HG02763 (cell line): ENCODE results near the gene MCUR1.
"Not testable (repeated sequence)": the region's sequence is repeated elsewhere in the genome, so short reads cannot be mapped to it uniquely, and the experiment has no call there.

Experiments used
- ATAC-seq: cut with Tn5 transposase; IDR thresholded peaks from one replicate; pipeline ENCODE4 v1.9.1; 2021; ENCODE audit warnings: mild to moderate bottlenecking, moderate library complexity; ENCODE audit not compliant: unreplicated experiment

MCUR1 gene

DNA sequence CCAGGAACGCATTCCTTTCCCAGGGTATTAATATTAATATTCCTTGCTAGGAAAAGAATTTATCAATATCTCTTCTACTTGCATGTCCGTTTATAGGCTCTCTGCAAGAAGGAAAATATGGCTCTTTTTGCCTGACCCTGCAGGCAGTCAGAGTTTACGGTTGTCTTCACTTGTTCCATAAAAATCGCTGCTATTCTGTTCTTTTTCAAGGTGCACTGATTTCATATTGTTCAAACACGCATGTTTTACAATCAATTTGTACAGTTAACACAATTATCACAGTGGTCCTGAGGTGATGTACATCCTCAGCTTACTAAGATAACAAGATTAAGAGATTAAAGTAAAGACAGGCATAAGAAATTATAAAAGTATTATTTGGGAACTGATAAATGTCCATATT is 15.1 kb upstream of the MCUR1 start:
- not testable (repeated sequence) for ATAC-seq

DNA sequence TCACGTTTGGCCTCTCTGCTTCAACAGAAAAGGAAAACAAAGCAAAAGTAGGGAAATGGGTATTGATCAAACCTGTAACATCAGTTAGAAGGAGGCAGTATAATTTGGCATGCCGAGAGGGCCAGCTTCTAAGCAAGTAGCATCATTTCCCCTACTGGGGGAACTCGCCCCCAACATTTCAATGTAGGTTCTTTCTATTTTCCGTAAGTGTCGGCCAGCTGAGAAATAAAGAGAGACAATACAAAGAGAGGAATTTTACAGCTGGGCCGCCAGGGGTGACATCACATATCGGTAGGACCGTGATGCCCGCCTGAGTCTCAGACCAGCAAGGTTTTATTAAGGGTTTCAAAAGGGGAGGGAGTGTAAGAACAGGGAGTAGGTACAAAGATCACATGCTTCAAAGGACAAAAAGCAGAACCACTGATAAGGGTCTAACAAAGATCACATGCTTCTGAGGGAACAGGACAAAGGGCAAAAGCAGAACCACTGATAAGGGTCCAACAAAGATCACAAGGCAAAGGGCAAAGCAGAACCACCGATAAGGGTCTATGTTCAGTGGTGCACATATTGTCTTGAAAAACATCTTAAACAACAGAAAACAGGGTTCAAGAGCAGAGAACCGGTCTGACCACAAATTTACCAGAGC is 14.4 kb upstream of the MCUR1 start:
- not testable (repeated sequence) for ATAC-seq

DNA sequence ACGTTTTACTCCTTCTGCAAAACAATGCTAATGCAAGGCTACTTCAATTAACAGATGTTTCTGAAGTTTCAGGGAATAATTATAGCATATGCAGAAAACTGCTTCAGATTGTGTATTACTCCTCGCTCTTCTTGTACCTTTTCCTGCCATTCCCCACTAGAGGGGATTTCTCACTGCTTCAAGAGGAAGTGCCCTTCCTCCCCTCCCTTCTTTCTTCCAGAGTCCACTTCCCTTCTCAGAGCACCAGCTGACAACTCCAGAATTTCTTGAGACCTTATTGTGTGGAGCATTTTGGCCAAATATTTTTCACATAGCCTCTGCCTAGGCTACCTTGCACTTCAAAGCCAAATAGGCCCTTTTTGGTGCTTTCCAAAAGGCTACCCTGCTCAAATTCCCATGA is 12.7 kb upstream of the MCUR1 start:
- ATAC-seq = no peak

DNA sequence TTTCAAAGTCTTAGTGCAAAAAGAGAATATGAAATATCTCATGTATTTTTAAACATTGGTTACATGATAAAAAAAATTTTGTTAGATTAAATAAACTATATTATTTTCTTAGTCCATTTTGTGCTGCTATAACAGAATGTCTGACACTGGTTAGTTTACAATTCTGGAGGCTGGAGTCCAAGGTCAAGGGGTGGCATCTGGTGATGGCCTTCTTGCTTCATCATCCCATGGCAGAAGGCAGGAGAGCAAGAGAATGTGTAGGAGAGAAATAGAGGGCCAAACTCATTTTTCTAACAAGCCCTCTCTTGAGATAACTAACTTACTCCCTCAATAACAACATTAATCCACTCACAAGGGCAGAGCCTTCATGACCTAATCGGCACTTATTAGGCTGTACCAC is 11.5 kb upstream of the MCUR1 start:
- ATAC-seq = no peak

DNA sequence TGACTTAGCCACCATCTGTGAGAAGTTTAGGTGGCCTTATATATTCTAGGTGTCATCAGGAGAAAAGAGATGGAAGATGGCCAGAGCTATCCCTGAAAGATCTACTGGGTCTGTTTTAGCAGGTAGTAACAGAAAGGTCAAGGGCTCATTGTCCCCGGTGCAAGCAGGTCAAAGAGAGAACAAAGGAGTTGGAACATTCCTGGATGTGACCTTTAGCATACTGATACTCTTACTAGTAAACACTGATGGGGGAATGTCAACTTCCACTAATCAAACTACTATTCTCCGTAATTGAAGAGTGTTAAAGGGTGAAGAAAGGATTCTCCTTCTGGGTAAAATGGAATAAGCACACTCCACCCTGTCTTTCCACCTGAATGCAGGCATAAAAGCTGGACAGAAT is 4.0 kb upstream of the MCUR1 start:
- no peak for ATAC-seq

DNA sequence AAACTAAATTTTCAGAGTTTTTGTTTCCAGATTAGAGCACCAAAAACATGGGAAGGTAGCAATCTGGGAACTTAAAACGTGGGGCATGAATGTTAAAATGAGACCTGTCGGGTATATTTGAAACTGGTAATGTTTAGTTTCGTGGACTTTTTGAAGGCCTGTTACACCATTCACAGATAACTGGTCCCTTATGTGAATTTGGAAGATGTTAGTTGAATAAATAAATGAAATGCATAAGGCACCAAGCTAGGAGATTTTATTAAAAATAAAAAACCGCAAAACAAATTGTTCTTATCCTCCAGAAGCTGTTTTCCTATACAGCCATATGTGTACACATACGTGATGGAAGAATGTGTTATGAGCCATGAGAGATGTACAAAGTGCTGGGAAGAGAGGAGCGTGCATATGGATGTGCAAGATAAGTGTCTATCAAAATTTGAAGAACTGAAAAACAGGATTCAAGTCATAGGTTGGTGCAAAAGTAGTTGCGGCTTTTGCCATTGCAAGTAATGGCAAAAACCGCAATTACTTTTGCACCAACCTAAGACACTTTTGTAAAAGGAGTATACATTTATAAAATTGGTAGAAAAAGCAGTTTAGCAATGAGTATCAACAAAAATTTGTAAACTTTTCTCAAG is 700 bp upstream of the MCUR1 start:
- no peak for ATAC-seq

DNA sequence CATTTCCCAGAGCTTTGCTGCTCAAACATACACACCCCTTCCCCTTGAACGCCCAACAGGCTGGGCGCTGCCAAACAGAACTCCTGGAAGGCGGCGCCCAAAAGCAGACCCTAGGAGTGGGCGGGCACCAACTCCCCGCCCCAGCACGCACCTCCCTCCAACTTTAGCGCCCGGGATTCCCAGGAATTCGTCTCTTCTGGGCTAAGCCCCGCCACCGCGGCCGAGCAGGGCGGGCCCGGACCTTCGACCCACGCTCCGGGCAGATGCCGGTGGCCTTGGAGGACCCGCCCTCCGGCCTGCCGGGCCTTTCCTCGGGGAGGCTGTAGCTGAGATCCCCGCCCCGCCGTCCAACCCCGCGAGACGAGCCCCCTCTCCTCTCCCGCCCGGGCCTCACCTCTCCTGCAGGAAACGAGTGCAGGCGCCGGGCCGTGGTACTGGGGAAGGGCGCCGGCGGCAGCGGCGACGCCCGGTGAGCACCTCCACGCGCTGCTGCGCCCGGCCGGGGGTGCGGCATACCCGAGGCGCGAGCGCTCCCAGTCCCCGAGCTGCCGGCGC is 659 bp downstream of the MCUR1 start:
- peak; percentile 36 for ATAC-seq

DNA sequence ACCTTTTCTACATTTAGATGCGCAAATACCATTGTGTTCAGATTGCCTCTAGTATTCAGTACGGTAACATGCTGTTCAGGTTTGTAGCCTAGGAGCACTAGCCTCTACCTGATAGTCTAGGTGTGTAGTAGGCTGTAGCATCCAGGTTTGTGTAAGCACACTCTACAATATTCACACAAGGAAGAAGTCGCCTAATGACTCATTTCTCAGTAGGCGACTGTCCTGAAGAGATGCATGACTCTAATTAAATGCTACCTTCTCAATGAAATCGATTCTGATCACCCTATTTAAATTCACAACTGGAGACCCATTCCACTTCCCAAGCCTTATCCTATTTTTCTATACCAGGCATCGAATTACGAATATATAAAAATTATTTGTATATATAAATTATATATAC is 1.3 kb downstream of the MCUR1 start:
- ATAC-seq = no peak

DNA sequence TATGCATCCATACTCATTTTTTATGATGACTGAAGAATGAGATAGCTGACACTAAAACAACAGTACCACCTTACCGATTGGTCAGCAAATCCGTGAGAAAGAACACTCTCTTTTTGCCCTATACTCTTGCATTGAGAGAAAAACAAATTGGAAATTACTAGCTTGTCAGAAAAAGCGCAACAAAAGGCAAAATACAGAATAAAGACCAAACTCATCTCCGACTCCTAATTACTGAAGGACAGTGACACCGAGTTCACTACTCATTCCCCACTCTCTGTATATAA is 2.1 kb downstream of the MCUR1 start:
- no peak for ATAC-seq

DNA sequence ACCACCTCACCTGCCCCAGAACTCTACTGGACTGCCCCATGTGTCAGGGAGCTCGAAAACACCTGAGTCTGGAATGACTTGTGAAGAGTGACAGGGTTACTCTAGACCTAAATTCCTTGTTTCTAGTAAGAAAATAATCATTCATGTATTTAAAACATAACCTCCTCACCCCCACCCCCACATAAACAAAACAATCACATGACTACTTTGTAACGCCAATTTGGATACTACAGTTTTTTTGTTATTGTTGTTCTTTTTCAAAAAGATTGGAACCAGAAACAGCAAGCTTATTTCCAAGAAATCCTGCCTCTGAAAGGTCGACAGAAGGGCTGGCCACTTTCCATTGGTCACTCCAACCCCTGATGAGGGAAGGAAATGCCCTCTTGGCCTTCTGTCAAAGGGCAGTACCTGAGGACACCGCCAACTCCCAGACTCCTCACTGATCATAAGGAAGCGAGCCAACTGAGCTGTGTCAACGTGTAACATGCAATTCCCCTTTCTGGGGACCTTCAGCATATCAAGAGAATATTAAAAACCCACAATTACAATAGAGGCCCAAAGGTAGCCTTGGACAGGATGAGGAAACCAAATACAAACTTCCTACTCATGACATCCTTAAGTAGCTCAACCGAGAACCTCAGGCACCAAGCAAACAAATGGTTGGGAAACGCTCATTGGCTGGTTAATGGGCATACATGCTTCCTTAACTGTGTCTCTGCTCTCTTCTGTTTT is 2.6 kb downstream of the MCUR1 start:
- ATAC-seq = no peak

DNA sequence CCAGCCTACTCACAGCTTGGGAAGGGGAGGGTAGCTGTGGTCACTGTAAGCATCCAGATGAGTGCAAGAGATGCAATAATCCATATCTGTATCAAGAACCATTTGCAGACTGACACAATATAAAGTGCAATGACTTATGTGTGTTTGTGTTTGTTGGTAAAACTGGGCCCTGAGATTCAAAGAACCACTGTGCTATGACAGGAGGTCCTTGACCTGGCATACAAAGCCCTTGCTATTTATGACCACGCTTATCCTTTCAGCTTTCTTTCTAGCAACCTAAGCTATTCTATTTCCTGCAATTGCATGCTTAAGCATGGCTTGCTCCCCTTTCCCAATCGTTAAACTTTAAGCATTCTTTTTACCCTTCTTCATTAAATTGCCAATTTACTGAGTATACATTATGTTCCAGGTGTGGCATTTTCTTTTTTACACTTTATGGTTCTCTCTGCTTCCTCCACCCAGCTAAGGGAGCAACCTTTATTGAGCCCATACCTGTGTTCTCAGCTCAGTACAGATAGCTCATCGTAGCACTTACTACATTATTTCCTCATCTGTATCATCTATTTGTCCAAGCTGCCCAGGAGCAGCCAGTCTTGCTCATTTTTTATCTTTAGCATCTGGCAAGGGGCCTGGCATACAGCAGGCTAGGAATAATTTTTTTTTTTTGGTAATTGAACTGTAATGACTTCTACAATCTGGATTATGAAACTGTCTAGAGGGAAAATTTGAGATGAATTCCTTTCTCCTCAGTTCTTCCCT is 3.5 kb downstream of the MCUR1 start:
- no peak for ATAC-seq

DNA sequence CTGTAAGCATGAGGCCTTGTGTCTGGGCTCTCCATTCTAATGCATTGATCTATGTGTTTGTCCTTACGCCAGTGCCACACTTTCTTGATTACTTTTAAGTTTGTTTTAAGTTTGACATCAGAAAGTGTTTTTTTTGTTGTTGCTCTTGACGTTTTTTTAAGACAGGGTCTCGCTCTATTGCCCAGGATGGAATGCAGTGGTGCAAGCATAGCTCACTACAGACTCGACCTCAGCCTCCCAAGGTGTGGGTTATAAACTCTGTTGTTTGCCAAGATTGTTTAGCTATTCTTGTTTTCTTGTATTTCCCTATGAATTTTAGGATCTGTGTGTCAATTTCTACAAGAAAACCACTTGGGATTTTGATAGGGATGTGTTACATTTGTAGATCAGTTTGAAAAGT is 5.6 kb downstream of the MCUR1 start:
- no peak for ATAC-seq

DNA sequence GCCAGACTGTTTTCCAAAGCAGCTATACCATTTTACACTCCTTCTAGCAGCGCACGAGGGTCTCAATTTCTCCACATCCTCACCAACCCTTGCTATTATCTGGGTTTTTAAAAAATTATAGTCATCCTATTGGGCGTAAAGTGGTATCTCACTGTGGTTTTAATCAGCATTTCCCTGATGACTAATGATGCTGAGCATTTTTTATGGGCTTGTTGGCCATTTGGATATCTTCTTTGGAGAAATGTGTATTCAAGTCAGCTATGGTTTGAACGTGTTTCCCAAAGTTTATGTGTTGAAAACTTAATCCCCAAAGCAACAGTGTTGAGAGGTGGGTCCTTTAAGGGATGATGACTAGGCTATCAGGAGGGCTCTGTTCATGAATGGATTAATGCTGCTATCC is 6.7 kb downstream of the MCUR1 start:
- no peak for ATAC-seq

DNA sequence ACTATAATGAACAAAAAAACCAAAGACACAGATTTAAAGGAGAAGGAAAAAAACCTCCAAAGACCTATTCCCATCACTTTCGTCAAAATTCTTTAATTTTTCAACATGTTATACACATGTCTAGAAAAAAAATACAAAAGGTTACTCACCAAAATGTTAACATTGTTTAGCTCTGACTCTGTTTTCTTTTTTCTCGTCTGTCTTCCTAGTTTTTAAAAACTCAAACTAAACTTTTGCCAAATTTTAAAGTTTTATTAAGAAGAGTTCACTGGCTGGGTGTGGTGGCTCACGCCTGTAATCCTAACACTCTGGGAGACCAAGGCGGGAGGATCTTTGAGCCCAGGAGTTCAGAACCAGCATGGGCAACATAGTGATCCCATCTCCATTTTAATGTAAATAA is 10.8 kb downstream of the MCUR1 start:
- ATAC-seq = no peak

DNA sequence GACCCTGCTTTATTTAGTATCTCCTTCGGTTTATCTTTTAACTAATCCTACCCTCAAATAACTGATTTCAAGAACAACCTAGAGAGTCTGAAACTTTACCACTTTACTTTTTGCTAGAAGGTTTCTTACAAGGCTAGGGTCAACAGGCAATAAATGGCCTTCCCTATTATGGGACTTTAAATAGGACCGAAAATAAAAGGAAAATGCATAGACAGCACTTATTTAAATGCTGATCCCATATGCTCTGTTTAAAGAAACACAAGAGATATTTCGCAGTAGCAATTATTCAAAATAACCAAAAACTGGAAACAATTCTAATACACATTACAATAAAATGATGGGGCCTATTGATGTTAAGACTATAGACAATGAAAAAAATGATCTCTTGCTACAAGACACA is 13.7 kb downstream of the MCUR1 start:
- ATAC-seq = no peak

DNA sequence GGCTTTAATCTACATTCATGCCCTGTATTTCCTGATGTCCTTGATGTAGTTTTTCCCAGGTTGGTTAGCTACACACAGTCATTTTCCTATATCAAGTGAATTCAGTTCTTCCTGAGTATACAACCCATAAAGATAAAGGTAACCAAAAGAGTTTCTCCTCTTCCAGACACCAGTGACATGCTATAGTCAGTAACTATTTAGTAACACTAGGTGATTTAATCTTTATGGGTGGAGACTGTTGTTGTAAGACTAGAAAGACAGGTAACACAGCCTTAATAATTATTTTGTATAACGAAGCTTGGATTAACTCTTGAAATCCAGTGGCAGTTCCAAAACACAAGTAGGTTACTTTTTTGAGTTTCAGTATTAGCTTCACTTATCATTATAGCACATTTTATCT is 17.6 kb downstream of the MCUR1 start:
- no peak for ATAC-seq

DNA sequence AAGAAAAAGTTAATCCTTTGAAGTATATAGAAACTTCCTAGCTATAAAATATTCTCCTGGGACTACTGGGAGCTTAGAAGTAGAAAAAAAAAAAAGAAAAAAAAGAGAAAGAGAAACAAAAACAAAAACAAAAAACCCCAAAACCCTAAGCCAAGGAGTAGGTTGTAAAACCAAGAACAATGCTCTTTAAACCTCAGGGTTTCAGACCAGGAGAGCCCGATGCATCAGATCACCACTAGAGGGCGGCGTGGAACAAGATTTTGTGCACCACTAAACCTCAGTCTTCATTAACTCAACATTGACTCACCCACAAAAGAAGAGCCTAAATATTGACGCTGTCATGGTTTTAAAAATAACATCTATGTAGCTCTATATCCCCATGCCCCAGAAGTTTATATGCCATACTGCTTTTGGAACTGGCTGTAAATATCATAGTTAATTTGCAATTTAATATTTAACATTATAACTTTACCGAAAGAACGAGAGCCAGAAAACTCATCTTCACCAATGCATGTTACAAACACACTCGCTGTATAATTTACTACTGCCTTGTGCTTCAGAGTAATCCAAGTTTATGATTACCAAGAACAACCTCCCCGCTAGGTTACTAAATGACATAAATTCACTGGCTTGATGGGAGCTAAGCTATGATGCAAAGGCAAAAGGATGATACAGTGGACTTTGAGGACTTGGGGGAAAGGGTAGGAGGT is 19.2 kb downstream of the MCUR1 start:
- peak; percentile 89 for ATAC-seq

DNA sequence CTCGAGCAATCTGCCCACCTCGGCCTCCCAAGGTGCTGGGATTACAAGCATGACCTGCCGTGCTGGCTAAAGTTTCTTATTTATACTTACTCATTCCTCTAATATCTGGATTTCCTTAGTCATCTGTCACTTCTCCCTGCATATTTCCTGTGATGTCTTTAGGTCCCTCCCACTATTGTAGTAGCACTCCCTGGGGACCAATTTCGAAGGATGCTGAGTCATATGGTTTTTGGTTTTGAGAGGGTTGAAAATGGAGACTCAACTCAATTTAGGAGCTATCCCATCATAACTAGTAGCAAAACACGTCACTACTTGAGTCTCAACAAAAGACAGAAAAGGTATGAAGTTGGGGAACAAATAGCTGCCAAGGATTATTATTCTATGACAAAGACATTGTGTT is 20.2 kb downstream of the MCUR1 start:
- no peak for ATAC-seq

DNA sequence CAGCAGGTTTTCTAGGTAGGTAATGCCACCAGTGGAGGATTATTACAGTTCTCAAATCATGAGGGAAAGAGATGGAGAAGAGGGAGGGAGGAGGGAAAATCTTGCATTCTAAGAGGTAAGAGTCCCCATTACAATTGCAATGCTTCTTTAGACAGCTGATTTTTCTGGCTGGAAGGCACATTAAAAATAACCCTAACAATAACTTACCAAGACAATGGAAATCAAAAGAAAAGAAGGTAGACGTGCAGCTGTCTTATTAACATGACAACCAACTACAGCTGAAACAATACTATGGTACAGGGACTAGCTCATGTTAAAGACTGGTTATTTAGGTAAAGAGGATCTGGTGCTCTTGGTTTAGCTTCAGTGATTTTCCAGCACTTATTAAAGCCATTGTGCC is 24.6 kb downstream of the MCUR1 start:
- ATAC-seq = no peak

DNA sequence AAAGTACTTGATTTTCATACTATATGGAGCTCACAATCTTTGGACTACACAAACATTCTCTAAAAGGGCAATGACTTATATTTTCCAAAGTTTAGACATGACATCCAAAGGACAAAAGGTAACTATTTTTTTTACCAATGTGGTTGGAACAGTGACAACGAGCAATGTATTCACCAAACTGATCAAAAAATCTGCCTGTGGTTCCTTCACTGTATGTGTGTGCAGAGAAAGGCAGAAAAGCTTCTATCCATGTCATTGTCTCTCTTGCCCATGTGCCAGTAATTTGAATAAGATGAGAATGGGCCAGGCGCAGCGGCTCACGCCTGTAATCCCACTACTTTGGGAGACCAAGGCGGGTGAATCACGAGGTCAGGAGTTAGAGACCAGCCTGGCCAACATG is 25.5 kb downstream of the MCUR1 start:
- ATAC-seq = no peak

DNA sequence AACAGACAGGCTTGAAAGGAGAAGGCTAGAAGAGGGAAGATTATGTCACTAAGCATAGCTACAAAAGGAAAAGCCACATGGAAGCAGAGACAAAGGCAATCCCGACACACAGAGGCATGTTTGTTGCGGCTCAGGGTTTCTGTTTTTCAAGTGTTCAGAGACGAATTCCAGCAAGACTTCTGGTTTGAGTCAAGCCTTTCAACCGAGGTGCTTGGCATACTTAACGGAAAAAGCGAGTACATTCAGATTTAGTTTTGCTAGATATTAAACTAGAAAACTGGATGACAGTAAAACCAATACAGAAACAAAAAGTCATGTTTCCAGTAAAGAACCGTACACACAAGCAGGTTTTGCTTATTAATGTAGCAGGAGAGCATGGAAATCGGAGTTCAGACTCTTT is 27.2 kb downstream of the MCUR1 start:
- no peak for ATAC-seq
